SK-N-SH treated with all-trans-retinoic acid at 6 μM for 48 hours (cell line): Measurements from ENCODE around the gene MAPK9.
A peak's percentile ranks its signal among the peaks of the same experiment; 100 is the strongest.

Source experiments
- ATAC-seq: fragments of 200-7000 bp; cut with Tn5 transposase; 3 replicates; pipeline ENCODE4 v1.9.1; 2020; ENCODE audit warnings: mild to moderate bottlenecking, moderate library complexity
- ARNTL ChIP-seq: fragments of 450-650 bp; formaldehyde crosslinking; IDR thresholded peaks from 2 replicates; pipeline ENCODE4 v1.5.0; 2020; ENCODE audit warnings: low read depth, mild to moderate bottlenecking, moderate library complexity, borderline replicate concordance
- BACH2 ChIP-seq: fragments of 250-450 bp; sonication (Bioruptor Pico); IDR thresholded peaks from 2 replicates; pipeline ENCODE4 v1.9.0; 2021; ENCODE audit warnings: mild to moderate bottlenecking, borderline replicate concordance
- CSDC2 ChIP-seq: fragments of 250-450 bp; sonication (Bioruptor Pico); IDR thresholded peaks from 2 replicates; pipeline ENCODE4 v1.5.0; 2020; ENCODE audit warnings: mild to moderate bottlenecking, moderate library complexity
- ESRRG ChIP-seq: fragments of 250-450 bp; sonication (Bioruptor Pico); IDR thresholded peaks from 2 replicates; pipeline ENCODE4 v1.6.1; 2021; ENCODE audit warnings: mild to moderate bottlenecking
- ISL1 ChIP-seq: fragments of 250-450 bp; sonication (Bioruptor Pico); IDR thresholded peaks from 2 replicates; pipeline ENCODE4 v2.1.2; 2022; ENCODE audit warnings: mild to moderate bottlenecking, moderate library complexity
- OSR1 ChIP-seq: fragments of 250-450 bp; sonication (Bioruptor Pico); IDR thresholded peaks from 2 replicates; pipeline ENCODE4 v1.8.0; 2022; ENCODE audit warnings: moderate library complexity, mild to moderate bottlenecking, inconsistent platforms
- PPARA ChIP-seq: fragments of 250-450 bp; sonication (Bioruptor Pico); IDR thresholded peaks from 2 replicates; pipeline ENCODE4 v1.5.0; 2020; ENCODE audit warnings: mild to moderate bottlenecking, borderline replicate concordance
- RARB ChIP-seq: fragments of 250-450 bp; sonication (Bioruptor Pico); IDR thresholded peaks from 2 replicates; pipeline ENCODE4 v1.8.0; 2021; ENCODE audit warnings: mild to moderate bottlenecking, moderate library complexity
- SNAI2 ChIP-seq: fragments of 250-450 bp; sonication (Bioruptor Pico); IDR thresholded peaks from 2 replicates; pipeline ENCODE4 v1.5.0; 2020; ENCODE audit warnings: mild to moderate bottlenecking, moderate library complexity
- TCF4 ChIP-seq: fragments of 250-450 bp; sonication (Bioruptor Pico); IDR thresholded peaks from 2 replicates; pipeline ENCODE4 v1.8.0; 2021; ENCODE audit warnings: mild to moderate bottlenecking, moderate library complexity, borderline replicate concordance
- TOX ChIP-seq: fragments of 250-450 bp; sonication (Bioruptor Pico); IDR thresholded peaks from 2 replicates; pipeline ENCODE4 v1.8.0; 2021; ENCODE audit warnings: mild to moderate bottlenecking, moderate library complexity, borderline replicate concordance
- ZC3H10 ChIP-seq: fragments of 250-450 bp; sonication (Bioruptor Pico); IDR thresholded peaks from 2 replicates; pipeline ENCODE4 v1.5.1; 2021; ENCODE audit warnings: mild to moderate bottlenecking, moderate library complexity
- ZFP3 ChIP-seq: fragments of 250-450 bp; sonication (Bioruptor Pico); IDR thresholded peaks from 2 replicates; pipeline ENCODE4 v1.5.0; 2020; ENCODE audit warnings: mild to moderate bottlenecking, moderate library complexity
- ZNF565 ChIP-seq: fragments of 450-650 bp; formaldehyde crosslinking; conservative IDR thresholded peaks from 2 replicates; pipeline ENCODE4 v1.5.0; 2020; ENCODE audit warnings: low read depth, mild to moderate bottlenecking, moderate library complexity
- ZNF8 ChIP-seq: fragments of 450-650 bp; formaldehyde crosslinking; IDR thresholded peaks from 2 replicates; pipeline ENCODE4 v1.5.0; 2020; ENCODE audit warnings: mild to moderate bottlenecking, moderate library complexity
- TF ChIP-seq, protein P1 (sequence below): fragments of 250-450 bp; sonication (Bioruptor Pico); IDR thresholded peaks from 2 replicates; pipeline ENCODE4 v1.8.0; 2020; ENCODE audit warnings: mild to moderate bottlenecking, moderate library complexity, borderline replicate concordance
- TF ChIP-seq, protein P2 (sequence below): fragments of 250-450 bp; sonication (Bioruptor Pico); IDR thresholded peaks from 2 replicates; pipeline ENCODE4 v1.5.1; 2021; ENCODE audit warnings: mild to moderate bottlenecking, moderate library complexity
- TF ChIP-seq, protein P3 (sequence below): fragments of 250-450 bp; sonication (Bioruptor Pico); IDR thresholded peaks from 2 replicates; pipeline ENCODE4 v1.8.0; 2021; ENCODE audit warnings: low read depth, mild to moderate bottlenecking, moderate library complexity, borderline replicate concordance
- TF ChIP-seq, protein P4 (sequence below): fragments of 250-450 bp; sonication (Bioruptor Pico); IDR thresholded peaks from 2 replicates; pipeline ENCODE4 v1.5.0; 2020; ENCODE audit warnings: mild to moderate bottlenecking, moderate library complexity
- TF ChIP-seq, protein P5 (sequence below): fragments of 250-450 bp; sonication (Bioruptor Pico); IDR thresholded peaks from 2 replicates; pipeline ENCODE4 v1.5.1; 2020; ENCODE audit warnings: low read depth, mild to moderate bottlenecking, moderate library complexity

The MAPK9 gene

DNA sequence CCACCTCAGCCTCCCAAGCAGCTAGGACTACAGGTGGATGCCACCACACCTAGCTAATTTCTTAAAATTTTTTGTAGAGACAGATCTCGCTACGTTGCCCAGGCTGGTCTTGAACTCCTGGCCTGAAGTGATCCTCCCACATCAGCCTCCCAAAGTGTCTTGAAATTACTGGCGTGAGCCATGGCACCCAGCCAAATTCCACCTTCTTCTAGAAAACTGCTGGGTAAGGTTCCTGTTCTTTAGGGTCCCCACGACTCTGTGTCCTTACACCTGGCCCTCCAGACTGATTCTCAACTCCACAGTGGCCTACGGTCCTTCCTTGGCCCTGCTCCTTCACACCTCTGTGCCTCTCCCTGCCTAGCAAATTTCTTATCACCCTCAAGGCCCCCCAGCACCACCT, 1.9 kb downstream of the MAPK9 start:
- TF ChIP-seq OSR1 (CRISPR knock-in tag) (no peak), BACH2 (CRISPR knock-in tag) (no peak), ZNF565 (no peak), ZNF8 (no peak), RARB (CRISPR knock-in tag) (no peak)
- TF ChIP-seq, protein P1, sequence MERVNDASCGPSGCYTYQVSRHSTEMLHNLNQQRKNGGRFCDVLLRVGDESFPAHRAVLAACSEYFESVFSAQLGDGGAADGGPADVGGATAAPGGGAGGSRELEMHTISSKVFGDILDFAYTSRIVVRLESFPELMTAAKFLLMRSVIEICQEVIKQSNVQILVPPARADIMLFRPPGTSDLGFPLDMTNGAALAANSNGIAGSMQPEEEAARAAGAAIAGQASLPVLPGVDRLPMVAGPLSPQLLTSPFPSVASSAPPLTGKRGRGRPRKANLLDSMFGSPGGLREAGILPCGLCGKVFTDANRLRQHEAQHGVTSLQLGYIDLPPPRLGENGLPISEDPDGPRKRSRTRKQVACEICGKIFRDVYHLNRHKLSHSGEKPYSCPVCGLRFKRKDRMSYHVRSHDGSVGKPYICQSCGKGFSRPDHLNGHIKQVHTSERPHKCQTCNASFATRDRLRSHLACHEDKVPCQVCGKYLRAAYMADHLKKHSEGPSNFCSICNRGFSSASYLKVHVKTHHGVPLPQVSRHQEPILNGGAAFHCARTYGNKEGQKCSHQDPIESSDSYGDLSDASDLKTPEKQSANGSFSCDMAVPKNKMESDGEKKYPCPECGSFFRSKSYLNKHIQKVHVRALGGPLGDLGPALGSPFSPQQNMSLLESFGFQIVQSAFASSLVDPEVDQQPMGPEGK, result no peak
- ATAC-seq, result no peak

DNA sequence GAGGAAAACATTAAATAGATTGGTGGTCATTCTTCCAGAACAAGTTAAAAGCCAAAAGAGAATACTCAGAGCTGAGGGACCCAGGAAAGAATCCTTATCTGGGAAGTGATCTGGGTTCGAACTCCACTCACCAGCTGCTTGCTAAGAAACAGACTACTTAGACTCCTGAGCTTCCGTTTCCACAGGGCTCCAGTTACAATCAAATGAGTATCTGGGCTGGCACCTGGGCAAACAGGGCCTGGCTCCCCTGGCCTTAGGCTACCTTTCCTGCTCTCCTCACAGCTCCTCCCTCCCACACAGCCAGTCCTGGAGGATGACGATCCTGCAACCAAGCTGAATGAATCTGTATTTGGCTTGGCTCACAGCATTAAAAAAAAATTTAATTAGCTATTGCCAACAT, 2.5 kb downstream of the MAPK9 start:
- no peak for ATAC-seq
- TF ChIP-seq, protein P2, sequence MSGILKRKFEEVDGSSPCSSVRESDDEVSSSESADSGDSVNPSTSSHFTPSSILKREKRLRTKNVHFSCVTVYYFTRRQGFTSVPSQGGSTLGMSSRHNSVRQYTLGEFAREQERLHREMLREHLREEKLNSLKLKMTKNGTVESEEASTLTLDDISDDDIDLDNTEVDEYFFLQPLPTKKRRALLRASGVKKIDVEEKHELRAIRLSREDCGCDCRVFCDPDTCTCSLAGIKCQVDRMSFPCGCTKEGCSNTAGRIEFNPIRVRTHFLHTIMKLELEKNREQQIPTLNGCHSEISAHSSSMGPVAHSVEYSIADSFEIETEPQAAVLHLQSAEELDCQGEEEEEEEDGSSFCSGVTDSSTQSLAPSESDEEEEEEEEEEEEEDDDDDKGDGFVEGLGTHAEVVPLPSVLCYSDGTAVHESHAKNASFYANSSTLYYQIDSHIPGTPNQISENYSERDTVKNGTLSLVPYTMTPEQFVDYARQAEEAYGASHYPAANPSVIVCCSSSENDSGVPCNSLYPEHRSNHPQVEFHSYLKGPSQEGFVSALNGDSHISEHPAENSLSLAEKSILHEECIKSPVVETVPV (CRISPR knock-in tag), result no peak
- TF ChIP-seq BACH2 (CRISPR knock-in tag), result no peak
- TF ChIP-seq SNAI2, result no peak
- TF ChIP-seq TOX (CRISPR knock-in tag), result no peak
- no peak for TF ChIP-seq ZNF565
- no peak for TF ChIP-seq ZC3H10 (CRISPR knock-in tag)
- peak; percentile 33; the same call in 1 of the 2 replicates for TF ChIP-seq TCF4
- no peak for TF ChIP-seq ARNTL (CRISPR knock-in tag)

DNA sequence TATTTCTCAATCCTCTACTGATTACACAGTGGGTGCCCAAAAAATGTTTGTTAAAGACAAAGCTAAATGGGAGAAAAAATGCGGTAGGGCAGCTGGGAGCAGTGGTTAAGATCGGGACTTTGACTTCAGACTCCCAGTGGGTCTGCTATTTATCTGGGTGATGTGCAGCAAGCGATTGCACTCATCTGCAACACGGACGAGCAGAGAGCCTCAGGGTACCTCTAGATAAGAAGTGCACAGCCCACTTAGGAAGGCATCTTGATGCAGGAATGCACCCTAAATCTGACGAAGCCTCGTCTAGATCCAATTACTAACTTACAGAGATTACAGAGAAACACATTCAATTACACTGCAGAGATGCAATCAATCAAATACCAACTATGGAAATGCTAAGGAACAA, 4.0 kb downstream of the MAPK9 start:
- ATAC-seq, result no peak
- TF ChIP-seq TCF4 (peak; percentile 17; the same call in 1 of the 2 replicates), ESRRG (CRISPR knock-in tag) (no peak), ISL1 (CRISPR knock-in tag) (0 out of 2 replicates have a peak, but pooled peaks have one; percentile 18)

DNA sequence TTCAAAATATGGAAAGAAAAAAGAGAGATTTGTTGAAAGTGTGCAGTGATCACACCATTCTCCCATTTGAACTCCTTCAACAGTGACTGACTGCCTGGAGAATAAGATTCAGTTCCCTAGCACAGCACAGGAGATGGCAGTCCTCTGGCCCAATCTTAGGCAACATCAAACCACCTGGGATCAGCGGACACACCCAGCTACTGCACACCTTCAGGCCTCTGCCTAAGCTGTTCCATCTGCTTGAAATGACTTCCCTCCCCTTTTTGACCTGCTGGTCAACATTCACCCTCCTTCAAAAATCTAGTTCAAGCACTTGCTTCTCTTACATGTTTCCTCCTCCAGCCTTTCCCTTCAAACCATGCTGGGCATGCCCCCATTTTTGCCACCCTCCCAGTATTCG, 4.5 kb downstream of the MAPK9 start:
- TF ChIP-seq, protein P3, sequence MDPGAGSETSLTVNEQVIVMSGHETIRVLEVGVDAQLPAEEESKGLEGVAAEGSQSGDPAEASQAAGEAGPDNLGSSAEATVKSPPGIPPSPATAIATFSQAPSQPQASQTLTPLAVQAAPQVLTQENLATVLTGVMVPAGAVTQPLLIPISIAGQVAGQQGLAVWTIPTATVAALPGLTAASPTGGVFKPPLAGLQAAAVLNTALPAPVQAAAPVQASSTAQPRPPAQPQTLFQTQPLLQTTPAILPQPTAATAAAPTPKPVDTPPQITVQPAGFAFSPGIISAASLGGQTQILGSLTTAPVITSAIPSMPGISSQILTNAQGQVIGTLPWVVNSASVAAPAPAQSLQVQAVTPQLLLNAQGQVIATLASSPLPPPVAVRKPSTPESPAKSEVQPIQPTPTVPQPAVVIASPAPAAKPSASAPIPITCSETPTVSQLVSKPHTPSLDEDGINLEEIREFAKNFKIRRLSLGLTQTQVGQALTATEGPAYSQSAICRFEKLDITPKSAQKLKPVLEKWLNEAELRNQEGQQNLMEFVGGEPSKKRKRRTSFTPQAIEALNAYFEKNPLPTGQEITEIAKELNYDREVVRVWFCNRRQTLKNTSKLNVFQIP (CRISPR knock-in tag), result no peak
- TF ChIP-seq RARB (CRISPR knock-in tag) (no peak), CSDC2 (CRISPR knock-in tag) (no peak), ZNF565 (no peak), ZFP3 (CRISPR knock-in tag) (no peak), ZC3H10 (CRISPR knock-in tag) (no peak), TCF4 (no peak), PPARA (CRISPR knock-in tag) (no peak), ARNTL (CRISPR knock-in tag) (no peak), SNAI2 (no peak), BACH2 (CRISPR knock-in tag) (no peak), ISL1 (CRISPR knock-in tag) (no peak), TOX (CRISPR knock-in tag) (no peak), OSR1 (CRISPR knock-in tag) (no peak), ESRRG (CRISPR knock-in tag) (no peak)
- TF ChIP-seq, protein P1, result no peak
- TF ChIP-seq, protein P4, sequence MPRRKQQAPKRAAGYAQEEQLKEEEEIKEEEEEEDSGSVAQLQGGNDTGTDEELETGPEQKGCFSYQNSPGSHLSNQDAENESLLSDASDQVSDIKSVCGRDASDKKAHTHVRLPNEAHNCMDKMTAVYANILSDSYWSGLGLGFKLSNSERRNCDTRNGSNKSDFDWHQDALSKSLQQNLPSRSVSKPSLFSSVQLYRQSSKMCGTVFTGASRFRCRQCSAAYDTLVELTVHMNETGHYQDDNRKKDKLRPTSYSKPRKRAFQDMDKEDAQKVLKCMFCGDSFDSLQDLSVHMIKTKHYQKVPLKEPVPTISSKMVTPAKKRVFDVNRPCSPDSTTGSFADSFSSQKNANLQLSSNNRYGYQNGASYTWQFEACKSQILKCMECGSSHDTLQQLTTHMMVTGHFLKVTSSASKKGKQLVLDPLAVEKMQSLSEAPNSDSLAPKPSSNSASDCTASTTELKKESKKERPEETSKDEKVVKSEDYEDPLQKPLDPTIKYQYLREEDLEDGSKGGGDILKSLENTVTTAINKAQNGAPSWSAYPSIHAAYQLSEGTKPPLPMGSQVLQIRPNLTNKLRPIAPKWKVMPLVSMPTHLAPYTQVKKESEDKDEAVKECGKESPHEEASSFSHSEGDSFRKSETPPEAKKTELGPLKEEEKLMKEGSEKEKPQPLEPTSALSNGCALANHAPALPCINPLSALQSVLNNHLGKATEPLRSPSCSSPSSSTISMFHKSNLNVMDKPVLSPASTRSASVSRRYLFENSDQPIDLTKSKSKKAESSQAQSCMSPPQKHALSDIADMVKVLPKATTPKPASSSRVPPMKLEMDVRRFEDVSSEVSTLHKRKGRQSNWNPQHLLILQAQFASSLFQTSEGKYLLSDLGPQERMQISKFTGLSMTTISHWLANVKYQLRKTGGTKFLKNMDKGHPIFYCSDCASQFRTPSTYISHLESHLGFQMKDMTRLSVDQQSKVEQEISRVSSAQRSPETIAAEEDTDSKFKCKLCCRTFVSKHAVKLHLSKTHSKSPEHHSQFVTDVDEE, result no peak
- TF ChIP-seq, protein P5, sequence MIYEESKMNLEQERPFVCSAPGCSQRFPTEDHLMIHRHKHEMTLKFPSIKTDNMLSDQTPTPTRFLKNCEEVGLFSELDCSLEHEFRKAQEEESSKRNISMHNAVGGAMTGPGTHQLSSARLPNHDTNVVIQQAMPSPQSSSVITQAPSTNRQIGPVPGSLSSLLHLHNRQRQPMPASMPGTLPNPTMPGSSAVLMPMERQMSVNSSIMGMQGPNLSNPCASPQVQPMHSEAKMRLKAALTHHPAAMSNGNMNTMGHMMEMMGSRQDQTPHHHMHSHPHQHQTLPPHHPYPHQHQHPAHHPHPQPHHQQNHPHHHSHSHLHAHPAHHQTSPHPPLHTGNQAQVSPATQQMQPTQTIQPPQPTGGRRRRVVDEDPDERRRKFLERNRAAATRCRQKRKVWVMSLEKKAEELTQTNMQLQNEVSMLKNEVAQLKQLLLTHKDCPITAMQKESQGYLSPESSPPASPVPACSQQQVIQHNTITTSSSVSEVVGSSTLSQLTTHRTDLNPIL (CRISPR knock-in tag), result no peak
- TF ChIP-seq, protein P2 (CRISPR knock-in tag), result no peak
- ATAC-seq, result no peak
